Glomerular visceral epithelial cell (primary cell): ENCODE data around the gene GBF1.
"Not testable (repeated sequence)": the region's sequence is repeated elsewhere in the genome, so short reads cannot be mapped to it uniquely, and the experiment has no call there.

Source experiments
- DNase-seq: peaks from one replicate; pipeline ENCODE4 v3.0.0-alpha.2; 2016; ENCODE audit errors: extremely low spot score

Gene GBF1

GRCh38 chr10:102306006-102306405 is 60.7 kb downstream of the GBF1 start:
- DNase-seq: no peak

- no peak for DNase-seq
These were observed 61.4 kb downstream of the GBF1 start for GRCh38 chr10:102306710-102307109.

GRCh38 chr10:102308318-102308717 is 63.0 kb downstream of the GBF1 start:
- not testable (repeated sequence) for DNase-seq

- DNase-seq: no peak
These were observed 63.9 kb downstream of the GBF1 start for GRCh38 chr10:102309236-102309635.

- DNase-seq: peak; percentile 24
These were observed 64.6 kb downstream of the GBF1 start for GRCh38 chr10:102309916-102310315.

- DNase-seq: peak; percentile 81
These were observed 65.2 kb downstream of the GBF1 start for GRCh38 chr10:102310361-102311024.

- no peak for DNase-seq
These were observed 65.7 kb downstream of the GBF1 start for GRCh38 chr10:102311025-102311420.

GRCh38 chr10:102312683-102313082 is 67.4 kb downstream of the GBF1 start:
- peak; percentile 58 for DNase-seq

- DNase-seq: peak; percentile 41
These were observed 68.0 kb downstream of the GBF1 start for GRCh38 chr10:102313221-102313896.

GRCh38 chr10:102314801-102315200 is 69.5 kb downstream of the GBF1 start:
- DNase-seq: no peak

- DNase-seq: no peak
These were observed 71.1 kb downstream of the GBF1 start for GRCh38 chr10:102316421-102316820.

- peak; percentile 92 for DNase-seq
These were observed 77.6 kb downstream of the GBF1 start for GRCh38 chr10:102322914-102323313.

- DNase-seq: peak; percentile 28
These were observed 78.7 kb downstream of the GBF1 start for GRCh38 chr10:102324061-102324460.

GRCh38 chr10:102326031-102326430 is 80.7 kb downstream of the GBF1 start:
- no peak for DNase-seq

GRCh38 chr10:102327002-102327401 is 81.7 kb downstream of the GBF1 start:
- DNase-seq: no peak

- no peak for DNase-seq
These were observed 82.3 kb downstream of the GBF1 start for GRCh38 chr10:102327641-102328040.

GRCh38 chr10:102332772-102333171 is 87.4 kb downstream of the GBF1 start:
- DNase-seq: no peak

GRCh38 chr10:102334101-102334500 is 88.8 kb downstream of the GBF1 start:
- DNase-seq: peak; percentile 83

- no peak for DNase-seq
These were observed 89.9 kb downstream of the GBF1 start for GRCh38 chr10:102335184-102335583.

GRCh38 chr10:102341038-102341688 is 95.8 kb downstream of the GBF1 start:
- DNase-seq: no peak

GRCh38 chr10:102342458-102342857 is 97.1 kb downstream of the GBF1 start:
- peak; percentile 21 for DNase-seq

GRCh38 chr10:102342958-102343357 is 97.6 kb downstream of the GBF1 start:
- DNase-seq: peak; percentile 75

- peak; percentile 57 for DNase-seq
These were observed 98.7 kb downstream of the GBF1 start for GRCh38 chr10:102344067-102344466.
